ENCODE data around the gene BCAT1. TPM values are rescaled to one million over a fixed set of nuclear protein-coding genes. Genes with fewer than 3 reads are reported as not detected.

Gene BCAT1
- total RNA-seq, 6 experiments from 2014 or later: 0.86 to 6.0 (median 2.7) TPM

GRCh38 chr12:24894879-24895278 lies 54.0 kb downstream of the BCAT1 start:
- H3K4me3 ChIP-seq: no peak overlapping the region
- DNase-seq (no peak), ATAC-seq (no peak)
- WGBS (ENCODE audit: insufficient coverage, low coverage, low lambda C conversion rate, missing lambda C conversion rate): 54% methylated on average over 2 of the region's 3 CpGs
- intact Hi-C loops (cut with DNase I): no loop called here
- no peaks in the 10 kb centered on the region for H3K36me3 ChIP-seq
- no peaks in the 10 kb centered on the region for H3K9me3 ChIP-seq
- H3K4me1 ChIP-seq: no peaks in the 10 kb centered on the region
- TF ChIP-seq, protein P1, sequence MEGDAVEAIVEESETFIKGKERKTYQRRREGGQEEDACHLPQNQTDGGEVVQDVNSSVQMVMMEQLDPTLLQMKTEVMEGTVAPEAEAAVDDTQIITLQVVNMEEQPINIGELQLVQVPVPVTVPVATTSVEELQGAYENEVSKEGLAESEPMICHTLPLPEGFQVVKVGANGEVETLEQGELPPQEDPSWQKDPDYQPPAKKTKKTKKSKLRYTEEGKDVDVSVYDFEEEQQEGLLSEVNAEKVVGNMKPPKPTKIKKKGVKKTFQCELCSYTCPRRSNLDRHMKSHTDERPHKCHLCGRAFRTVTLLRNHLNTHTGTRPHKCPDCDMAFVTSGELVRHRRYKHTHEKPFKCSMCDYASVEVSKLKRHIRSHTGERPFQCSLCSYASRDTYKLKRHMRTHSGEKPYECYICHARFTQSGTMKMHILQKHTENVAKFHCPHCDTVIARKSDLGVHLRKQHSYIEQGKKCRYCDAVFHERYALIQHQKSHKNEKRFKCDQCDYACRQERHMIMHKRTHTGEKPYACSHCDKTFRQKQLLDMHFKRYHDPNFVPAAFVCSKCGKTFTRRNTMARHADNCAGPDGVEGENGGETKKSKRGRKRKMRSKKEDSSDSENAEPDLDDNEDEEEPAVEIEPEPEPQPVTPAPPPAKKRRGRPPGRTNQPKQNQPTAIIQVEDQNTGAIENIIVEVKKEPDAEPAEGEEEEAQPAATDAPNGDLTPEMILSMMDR (IDR thresholded peaks at IDR 0.05): no peak
- no peak for TF ChIP-seq POLR2A (IDR thresholded peaks at IDR 0.05)
- H3K27me3 ChIP-seq: no peaks in the 10 kb centered on the region
- H3K27ac ChIP-seq: no peak overlapping the region

DNA sequence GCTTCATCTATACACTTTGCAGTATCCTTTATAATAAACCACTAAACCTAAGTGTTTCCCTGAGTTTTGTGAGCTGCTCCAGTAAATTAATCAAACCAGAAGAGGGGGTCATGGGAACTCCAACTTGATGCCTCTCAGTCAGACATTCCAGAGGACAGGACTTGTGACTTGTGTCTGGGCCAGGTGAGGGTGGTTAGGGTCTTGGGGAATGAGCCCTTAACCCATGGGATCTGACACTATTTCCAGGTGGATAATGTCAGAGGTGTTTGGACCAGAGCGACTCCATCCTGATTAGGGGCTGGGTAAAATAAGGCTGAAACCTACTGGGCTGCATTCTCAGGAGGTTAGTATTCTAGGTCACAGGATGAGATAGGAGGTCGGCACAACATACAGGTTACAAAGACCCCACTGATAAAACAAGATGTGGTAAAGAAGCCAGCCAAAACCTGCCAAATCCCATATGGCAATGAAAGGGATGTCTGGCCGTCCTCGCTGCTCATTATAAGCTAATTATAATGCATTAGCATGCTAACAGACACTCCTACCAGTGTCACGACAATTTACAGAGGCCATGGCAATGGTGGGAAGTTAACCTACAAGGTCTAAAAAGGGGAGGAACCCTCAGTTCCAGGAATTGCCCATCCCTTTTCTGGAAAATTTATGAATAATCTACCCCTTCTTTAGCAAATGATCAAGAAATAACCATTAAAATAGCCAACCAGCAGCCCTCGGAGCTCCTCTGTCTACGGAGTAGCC lies 58.7 kb downstream of the BCAT1 start:
- TF ChIP-seq, protein P1 (IDR thresholded peaks at IDR 0.05): no peak
- no peak for TF ChIP-seq POLR2A (IDR thresholded peaks at IDR 0.05)
- Histone ChIP-seq H3K36me3 (no peaks in the 10 kb centered on the region), H3K4me3 (no peak overlapping the region), H3K27me3 (no peaks in the 10 kb centered on the region), H3K4me1 (no peaks in the 10 kb centered on the region), H3K9me3 (no peaks in the 10 kb centered on the region), H3K27ac (no peak overlapping the region)
- ATAC-seq (no peak), DNase-seq (no peak)
- intact Hi-C loops (cut with DNase I): no loop called here
- WGBS (ENCODE audit: insufficient coverage, low coverage, low lambda C conversion rate, missing lambda C conversion rate): 69% methylated on average over 7 of the region's 7 CpGs

- ATAC-seq (no peak), DNase-seq (no peak)
- Histone ChIP-seq H3K27ac (no peak overlapping the region), H3K36me3 (no peaks in the 10 kb centered on the region), H3K27me3 (no peaks in the 10 kb centered on the region), H3K4me1 (no peaks in the 10 kb centered on the region), H3K4me3 (no peak overlapping the region), H3K9me3 (no peaks in the 10 kb centered on the region)
- WGBS (ENCODE audit: insufficient coverage, low coverage, low lambda C conversion rate, missing lambda C conversion rate): 76% methylated on average over 3 of the region's 3 CpGs
- TF ChIP-seq POLR2A (IDR thresholded peaks at IDR 0.05): no peak
- TF ChIP-seq, protein P1 (IDR thresholded peaks at IDR 0.05): no peak
- intact Hi-C loops (cut with DNase I): no loop called here
Measured at GRCh38 chr12:24889411-24889810, 59.5 kb downstream of the BCAT1 start.

- no peaks in the 10 kb centered on the region for H3K27me3 ChIP-seq
- no peak overlapping the region for H3K4me3 ChIP-seq
- H3K27ac ChIP-seq: no peak overlapping the region
- H3K36me3 ChIP-seq: no peaks in the 10 kb centered on the region
- ATAC-seq (no peak), DNase-seq (no peak)
- TF ChIP-seq POLR2A (IDR thresholded peaks at IDR 0.05): no peak
- TF ChIP-seq, protein P1 (IDR thresholded peaks at IDR 0.05): no peak
- 63% methylated on average over 5 of the region's 5 CpGs for WGBS (ENCODE audit: insufficient coverage, low coverage, low lambda C conversion rate, missing lambda C conversion rate)
- H3K9me3 ChIP-seq: no peaks in the 10 kb centered on the region
- intact Hi-C loops (cut with DNase I): no loop called here
- H3K4me1 ChIP-seq: no peaks in the 10 kb centered on the region
Measured at GRCh38 chr12:24888813-24889212, 60.1 kb downstream of the BCAT1 start.
